H1 (cell line): ENCODE data around the gene MIF4GD. TPM values are rescaled to one million over a fixed set of nuclear protein-coding genes. Genes with fewer than 3 reads are reported as not detected.

ENCODE experiments used
- ATF2 ChIP-seq: IDR thresholded peaks from 2 replicates; pipeline ENCODE4 v1.6.1; 2012; ENCODE audit warnings: low read length, inconsistent platforms
- CHD2 ChIP-seq: IDR thresholded peaks from 2 replicates; pipeline ENCODE4 v1.6.1; 2012; ENCODE audit warnings: low read length, improper control_type of control experiment
- EZH2 ChIP-seq: fragments of 200-600 bp; sonication (generic); IDR thresholded peaks from 2 replicates; pipeline ENCODE4 v1.7.1; 2012; ENCODE audit warnings: low read depth, mild to moderate bottlenecking, moderate library complexity, low read length, inconsistent platforms; ENCODE audit not compliant: severe bottlenecking
- SIRT6 ChIP-seq: IDR thresholded peaks from one replicate; pipeline ENCODE4 v1.7.1; 2012; ENCODE audit warnings: low read length, inconsistent platforms
- TAF7 ChIP-seq: optimal IDR thresholded peaks from 2 replicates; pipeline ENCODE3; 2011; ENCODE audit warnings: low read depth, mild to moderate bottlenecking, inconsistent platforms, low read length, moderate library complexity, borderline replicate concordance
- polyA plus RNA-seq, 7 experiments: library from polyadenylated mRNA; depleted of rRNA in 3 of 7; stranded (reverse) in 5 of 7; unstranded in 2 of 7; fragments of >200 nt in 5 of 7; fragments of 200-250 nt in 2 of 7; gene quantifications; 1 replicate in 5 of 7; 2 replicates in 1 of 7; 4 replicates in 1 of 7; pipeline versions ENCODE4 v1.2.1 to v1.2.3, GENCODE V29; 2011 to 2013; ENCODE audit warnings: missing spikeins in 2 of 7, mixed read lengths in 2 of 7
- total RNA-seq: library from RNA; stranded (reverse); fragmentation: NEBNext Ultra II Directional; extraction: Animal tissue kit (Norgen Biotek cat#: 25700); gene quantifications from 2 replicates; pipeline ENCODE4 v1.2.1, GENCODE V29; 2021

The MIF4GD gene
- total and polyA plus RNA-seq, 2 of the 8 experiments (the other 6 are each of a cell fraction or from before 2014, with no cell fraction given), result 16.1 to 51.1 TPM

GRCh38 chr17:75288359-75288758, 17.3 kb upstream of the MIF4GD start (continued):
- TF ChIP-seq ATF2 (no peak), TAF7 (no peak), EZH2 (no peak), SIRT6 (no peak), CHD2 (no peak)
